SKM-1 treated with dmso at 0.1 percent for 144 hours (cell line): ENCODE measurements around the gene SIGLEC9.

Source experiments
- DNase-seq: peaks from one replicate; lab custom pipeline; 2025; ENCODE audit not compliant: unreplicated experiment; lab: John Stamatoyannopoulos, UW

Gene SIGLEC9

GRCh38 chr19:51173681-51174080 lies 49.0 kb downstream of the SIGLEC9 start:
- DNase-seq = no peak

GRCh38 chr19:51179256-51179655 lies 54.5 kb downstream of the SIGLEC9 start:
- no peak for DNase-seq
